ENCODE data around the gene EYA2.

DNA sequence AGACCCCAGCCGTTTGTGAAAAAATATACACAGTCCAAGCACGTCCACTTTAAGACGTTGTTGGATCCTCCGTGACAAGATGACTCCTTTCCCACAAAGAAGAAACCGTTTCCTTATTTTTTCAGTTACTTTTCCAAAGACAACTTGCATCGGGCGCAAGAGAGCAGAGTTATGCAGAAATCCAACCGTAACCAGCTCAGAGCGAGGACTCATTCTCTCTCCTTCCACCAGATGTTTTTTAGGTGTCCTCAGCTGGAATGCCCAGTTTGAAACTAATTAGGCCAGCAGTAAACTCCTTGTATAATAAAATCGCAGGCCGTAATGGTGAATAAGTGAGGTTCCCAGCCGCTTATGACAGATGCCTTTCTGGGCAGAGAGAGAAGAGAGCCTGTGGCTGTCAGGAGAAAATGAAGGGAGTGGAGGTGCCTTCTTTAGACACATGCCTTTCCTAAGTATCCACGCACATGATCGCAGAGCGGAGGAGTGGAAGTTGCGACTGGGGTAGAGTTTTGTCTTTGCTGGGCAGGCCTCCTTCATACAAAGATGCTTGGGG lies 2.8 kb downstream of the EYA2 start:
- TF ChIP-seq, protein P1, sequence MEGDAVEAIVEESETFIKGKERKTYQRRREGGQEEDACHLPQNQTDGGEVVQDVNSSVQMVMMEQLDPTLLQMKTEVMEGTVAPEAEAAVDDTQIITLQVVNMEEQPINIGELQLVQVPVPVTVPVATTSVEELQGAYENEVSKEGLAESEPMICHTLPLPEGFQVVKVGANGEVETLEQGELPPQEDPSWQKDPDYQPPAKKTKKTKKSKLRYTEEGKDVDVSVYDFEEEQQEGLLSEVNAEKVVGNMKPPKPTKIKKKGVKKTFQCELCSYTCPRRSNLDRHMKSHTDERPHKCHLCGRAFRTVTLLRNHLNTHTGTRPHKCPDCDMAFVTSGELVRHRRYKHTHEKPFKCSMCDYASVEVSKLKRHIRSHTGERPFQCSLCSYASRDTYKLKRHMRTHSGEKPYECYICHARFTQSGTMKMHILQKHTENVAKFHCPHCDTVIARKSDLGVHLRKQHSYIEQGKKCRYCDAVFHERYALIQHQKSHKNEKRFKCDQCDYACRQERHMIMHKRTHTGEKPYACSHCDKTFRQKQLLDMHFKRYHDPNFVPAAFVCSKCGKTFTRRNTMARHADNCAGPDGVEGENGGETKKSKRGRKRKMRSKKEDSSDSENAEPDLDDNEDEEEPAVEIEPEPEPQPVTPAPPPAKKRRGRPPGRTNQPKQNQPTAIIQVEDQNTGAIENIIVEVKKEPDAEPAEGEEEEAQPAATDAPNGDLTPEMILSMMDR (IDR thresholded peaks at IDR 0.05): no peak
- TF ChIP-seq POLR2A (IDR thresholded peaks at IDR 0.05): no peak
